SK-N-SH (cell line): Measurements from ENCODE around the gene PLEKHA6. TPM values are rescaled to one million over a fixed set of nuclear protein-coding genes. Genes with fewer than 3 reads are reported as not detected.

Source experiments
- CTCF ChIA-PET: fragments of 300-600, 350-600 bp; formaldehyde crosslinking; extraction: SDS; loops from one replicate; lab custom pipeline; 2021; lab: Yijun Ruan, JAX
- POLR2A ChIA-PET: fragments of 350-600 bp; sonication (Branson Sonifier 250); formaldehyde crosslinking; extraction: SDS; loops from one replicate; lab custom pipeline; 2020; ENCODE audit warnings: antibody characterized with exemption, inconsistent platforms; lab: Yijun Ruan, JAX
- DNase-seq: peaks from one replicate; pipeline ENCODE4 v3.0.0; 2012
- H2AFZ ChIP-seq: fragments of 200-600 bp; sonication (generic); 2 replicates; pipeline ENCODE4 v1.8.1; 2016; ENCODE audit warnings: antibody characterized with exemption, mild to moderate bottlenecking, low read depth
- H3F3A ChIP-seq: fragments of 200-600 bp; sonication (generic); replicated peaks from 2 replicates; pipeline ENCODE3; 2016; ENCODE audit warnings: antibody characterized with exemption, mild to moderate bottlenecking; ENCODE audit not compliant: insufficient read depth
- H3K27ac ChIP-seq, 2 experiments: fragments of 200-500 bp in 1 of 2; fragments of 200-600 bp in 1 of 2; sonication (Bioruptor generic) in 1 of 2; sonication (generic), shearing (Covaris generic) in 1 of 2; 2 replicates each; pipeline versions ENCODE4 v1.5.1 to v1.6.1; 2014 to 2016; ENCODE audit warnings: low read depth in 2 of 2, inconsistent platforms in 1 of 2, low read length in 1 of 2, mild to moderate bottlenecking in 1 of 2, mixed read lengths in 1 of 2
- H3K27me3 ChIP-seq: fragments of 200-600 bp; sonication (generic), shearing (Covaris generic); 2 replicates; pipeline ENCODE4 v1.6.1; 2016; ENCODE audit warnings: mixed run types; ENCODE audit not compliant: insufficient read depth
- H3K36me3 ChIP-seq, 2 experiments: fragments of 200-500 bp in 1 of 2; fragments of 200-600 bp in 1 of 2; sonication (Bioruptor generic) in 1 of 2; sonication (generic) in 1 of 2; replicated peaks in 1 of 2; 2 replicates each; pipeline versions ENCODE3 to v1.5.1; 2014 to 2016; ENCODE audit warnings: low read length in 1 of 2, mild to moderate bottlenecking in 1 of 2; ENCODE audit not compliant: insufficient read depth in 2 of 2, control insufficient read depth in 1 of 2
- H3K4me1 ChIP-seq, 2 experiments: fragments of 200-500 bp in 1 of 2; fragments of 200-600 bp in 1 of 2; sonication (Bioruptor generic) in 1 of 2; sonication (generic), shearing (Covaris generic) in 1 of 2; 2 replicates each; pipeline versions ENCODE4 v1.5.1 to v1.6.1; 2014 to 2016; ENCODE audit warnings: low read depth in 1 of 2, low read length in 1 of 2, mixed run types in 1 of 2; ENCODE audit not compliant: insufficient read depth in 2 of 2, control insufficient read depth in 1 of 2
- H3K4me2 ChIP-seq: fragments of 200-600 bp; sonication (generic), shearing (Covaris generic); 2 replicates; pipeline ENCODE4 v1.6.1; 2017; ENCODE audit warnings: mixed run types
- H3K4me3 ChIP-seq, 2 experiments: fragments of 200-500 bp in 1 of 2; fragments of 200-600 bp in 1 of 2; sonication (Bioruptor generic) in 1 of 2; sonication (generic), shearing (Covaris generic) in 1 of 2; 2 replicates each; pipeline versions ENCODE4 v1.5.1 to v1.8.1; 2014 to 2016; ENCODE audit warnings: low read depth in 2 of 2, inconsistent platforms in 1 of 2, low read length in 1 of 2, mild to moderate bottlenecking in 1 of 2, mixed read lengths in 1 of 2, moderate library complexity in 1 of 2
- H3K79me2 ChIP-seq: fragments of 200-600 bp; sonication (generic); 2 replicates; pipeline ENCODE4 v1.8.1; 2017; ENCODE audit warnings: mild to moderate bottlenecking; ENCODE audit not compliant: insufficient read depth
- H3K9ac ChIP-seq: fragments of 200-600 bp; sonication (generic); 2 replicates; pipeline ENCODE4 v1.6.1; 2017; ENCODE audit warnings: mixed run types
- H3K9me2 ChIP-seq: fragments of 200-600 bp; sonication (generic); 2 replicates; pipeline ENCODE4 v1.6.1; 2017; ENCODE audit warnings: mixed run types
- H3K9me3 ChIP-seq: fragments of 200-600 bp; sonication (generic); 2 replicates; pipeline ENCODE4 v1.6.1; 2017; ENCODE audit warnings: mixed run types, mild to moderate bottlenecking, moderate library complexity
- H4K20me1 ChIP-seq: fragments of 200-600 bp; sonication (generic); 2 replicates; pipeline ENCODE4 v1.6.1; 2017; ENCODE audit warnings: mild to moderate bottlenecking, mixed run types; ENCODE audit not compliant: insufficient read depth
- JUND ChIP-seq: IDR thresholded peaks from 2 replicates; pipeline ENCODE4 v1.4.0; 2012
- MXI1 ChIP-seq: IDR thresholded peaks from 2 replicates; pipeline ENCODE4 v1.6.1; 2012; ENCODE audit warnings: mild to moderate bottlenecking, low read depth, low read length, improper control_type of control experiment
- NFIC ChIP-seq: IDR thresholded peaks from 2 replicates; pipeline ENCODE4 v1.4.0; 2012; ENCODE audit warnings: borderline replicate concordance
- PBX3 ChIP-seq: IDR thresholded peaks from 2 replicates; pipeline ENCODE4; 2012
- POLR2AphosphoS5 ChIP-seq: IDR thresholded peaks from 2 replicates; pipeline ENCODE4 v1.6.1; 2012; ENCODE audit warnings: low read depth, low read length
- RCOR1 ChIP-seq: fragments of 150-350 bp; IDR thresholded peaks from 2 replicates; pipeline ENCODE4 v1.6.1; 2017; ENCODE audit warnings: antibody characterized with exemption, low read length
- TAF1 ChIP-seq: IDR thresholded peaks from 2 replicates; pipeline ENCODE4 v1.6.1; 2012; ENCODE audit warnings: low read depth, mild to moderate bottlenecking, low read length, moderate library complexity, borderline replicate concordance
- WGBS: methylation state at CpG from one replicate; pipeline ENCODE4 v1.1.6; 2017; ENCODE audit warnings: low lambda C conversion rate; 5-methylcytosine and 5-hydroxymethylcytosine counted together
- polyA plus RNA-seq, 3 experiments: library from polyadenylated mRNA; depleted of rRNA; stranded (reverse); fragments of >200 nt; gene quantifications; 2 replicates each; pipeline ENCODE4 v1.2.3, GENCODE V29; 2012

The PLEKHA6 gene
- polyA plus RNA-seq, 1 of the 3 experiments (the other 2 are of a cell fraction), result 1.2 TPM

DNA sequence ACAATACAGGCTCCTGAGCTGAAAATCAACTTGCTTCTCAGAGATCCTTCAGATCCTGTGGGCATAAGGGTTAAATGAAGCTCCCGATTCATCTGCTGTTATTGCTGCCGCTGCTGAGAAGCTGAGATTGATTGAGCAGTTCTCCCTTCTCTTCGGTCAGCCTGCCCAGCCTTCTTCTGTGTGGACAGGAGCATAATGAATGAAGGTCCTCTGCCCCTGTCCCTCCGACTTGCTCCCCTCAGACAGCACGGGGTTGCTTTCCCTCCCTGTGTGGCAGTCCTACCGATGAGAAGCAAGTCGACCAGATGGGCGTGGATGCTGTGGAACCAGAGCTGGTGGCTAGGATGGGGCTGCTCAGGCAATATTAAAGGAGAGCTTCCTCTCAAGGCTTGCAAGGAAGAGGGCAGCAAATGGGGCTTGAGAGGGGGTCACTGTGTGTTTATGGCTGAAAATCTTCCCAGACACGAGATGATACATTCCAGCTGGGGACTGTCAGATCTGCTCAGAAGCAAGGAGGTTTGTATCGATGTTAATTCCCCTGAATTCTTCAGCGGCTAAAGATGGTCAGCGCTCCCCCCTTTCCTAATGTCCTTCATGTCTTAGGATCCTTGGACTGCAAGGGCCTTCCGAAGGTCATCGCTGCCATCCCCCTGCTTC lies 82.0 kb downstream of the PLEKHA6 start:
- Histone ChIP-seq H3K9ac (no peak overlapping the region), H4K20me1 (no peaks in the 10 kb centered on the region; the same call in 1 of the 2 replicates), H3K9me2 (no peaks in the 10 kb centered on the region), H3K27ac (peak overlapping the region in 1 of 2 experiments; percentile 60; a peak in 2 of 4 replicates), H3K4me2 (no peak overlapping the region), H3K79me2 (no peaks in the 10 kb centered on the region), H3K4me3 (no peak overlapping the region; a peak in 1 of 4 replicates), H3K36me3 (peaks cover 0 to 6% of the 10 kb centered on the region in 2 experiments), H3K4me1 (peaks cover 0 to 80% of the 10 kb centered on the region in 2 experiments; a peak in 2 of 4 replicates), H3F3A (no peaks in the 10 kb centered on the region), H3K9me3 (no peaks in the 10 kb centered on the region), H3K27me3 (peaks cover 41% of the 10 kb centered on the region; the same call in 1 of the 2 replicates), H2AFZ (no peak overlapping the region)
- TF ChIP-seq MXI1 (no peak), PBX3 (no peak), TAF1 (no peak), RCOR1 (no peak), JUND (no peak), POLR2AphosphoS5 (no peak)
- CTCF ChIA-PET, result interaction anchor here (1.3 to 16.9 kb wide), 7 partner anchors 9 to 115 kb away, joined by 3 to 258 read pairs (median 4); partner anchors contain the start of gene PLEKHA6
- DNase-seq, result no peak
- POLR2A ChIA-PET, result interaction anchor here (1.7 kb wide), 1 partner anchor 9 kb away, joined by 17 read pairs; no protein-coding TSS in a partner anchor
- WGBS, result 78% methylated on average over 14 of the region's 14 CpGs

DNA sequence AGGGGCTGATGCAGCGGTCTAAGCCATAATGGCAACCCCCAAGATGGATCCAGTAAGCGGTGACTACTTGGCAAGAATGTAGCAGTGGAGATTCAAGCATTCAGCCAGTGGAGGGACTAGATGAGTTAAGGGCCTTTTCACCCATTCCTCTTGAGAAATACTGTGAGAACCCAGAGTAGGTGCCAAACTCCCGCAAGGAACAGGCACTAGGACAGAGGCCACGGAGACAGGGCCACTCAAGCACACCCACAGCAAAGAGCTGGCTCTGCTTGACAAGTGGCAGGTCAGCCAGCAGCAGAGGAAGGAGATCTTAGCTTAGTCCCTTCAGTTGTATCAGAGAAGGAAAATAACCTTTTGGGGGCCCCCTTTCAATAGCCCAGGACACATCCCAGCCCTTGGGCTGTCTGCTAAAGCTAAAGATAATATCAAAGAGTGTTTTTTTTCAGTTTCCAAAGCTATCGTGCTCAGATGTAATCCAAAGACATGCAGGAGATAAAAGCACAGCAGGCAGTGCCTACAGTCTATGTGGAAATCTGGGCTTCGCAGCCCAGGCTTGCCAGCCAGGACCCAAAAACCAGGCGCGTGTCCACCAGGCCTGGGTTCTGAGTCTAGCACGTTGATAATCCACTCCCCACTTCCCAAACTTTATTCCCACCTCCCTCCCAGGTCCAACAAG lies 83.9 kb downstream of the PLEKHA6 start:
- Histone ChIP-seq H3K27me3 (peaks cover 41% of the 10 kb centered on the region; the same call in 1 of the 2 replicates), H3K4me2 (no peak overlapping the region), H3K9me3 (no peaks in the 10 kb centered on the region), H3K27ac (peak overlapping the region in 1 of 2 experiments; percentile 60; a peak in 2 of 4 replicates), H2AFZ (no peak overlapping the region), H3K9me2 (no peaks in the 10 kb centered on the region), H3K4me1 (peaks cover 0 to 66% of the 10 kb centered on the region in 2 experiments; a peak in 2 of 4 replicates), H3K9ac (no peak overlapping the region), H3K79me2 (no peaks in the 10 kb centered on the region), H4K20me1 (no peaks in the 10 kb centered on the region; the same call in 1 of the 2 replicates), H3K4me3 (no peak overlapping the region), H3K36me3 (peaks cover 0 to 6% of the 10 kb centered on the region in 2 experiments), H3F3A (no peaks in the 10 kb centered on the region)
- TF ChIP-seq MXI1 (peak; percentile 62; the same call in 1 of the 2 replicates), NFIC (no peak)
- CTCF ChIA-PET, result interaction anchor here (0.9 to 16.9 kb wide), 6 partner anchors 12 to 405 kb away, joined by 3 to 258 read pairs (median 5); partner anchors contain the start of gene PLEKHA6
- WGBS, result 62% methylated on average over 8 of the region's 9 CpGs
- DNase-seq, result peak; percentile 58
- POLR2A ChIA-PET, result interaction anchor here (0.7 to 1.8 kb wide), 6 partner anchors 9 to 374 kb away, joined by 3 to 12 read pairs (median 4); partner anchors contain the start of gene PLEKHA6
